ENCODE data around the gene ENO2. TPM values are rescaled to one million over a fixed set of nuclear protein-coding genes. Genes with fewer than 3 reads are reported as not detected.

ENO2 gene
- total RNA-seq, 1 donor from 2014 or later: 41.8 TPM

GRCh38 chr12:6962285-6963015 lies 48.1 kb downstream of the ENO2 start:
- peak overlapping the region; percentile 94 for H3K27ac ChIP-seq
- H3K4me3 ChIP-seq: peak overlapping the region; percentile 46
- no peaks in the 10 kb centered on the region for H3K9me3 ChIP-seq
- DNase-seq (peak; percentile 88), ATAC-seq (peak; percentile 61)
- peaks cover 24% of the 10 kb centered on the region for H3K36me3 ChIP-seq
- H3K27me3 ChIP-seq: no peaks in the 10 kb centered on the region
- intact Hi-C loops (cut with DNase I): loop anchor here (10.0 kb wide), 1 partner anchor 152 kb away; no protein-coding TSS in a partner anchor
- H3K4me1 ChIP-seq: peaks cover 59% of the 10 kb centered on the region
- TF ChIP-seq CTCF (IDR thresholded peaks at IDR 0.05): no peak

GRCh38 chr12:6963016-6963731 lies 48.8 kb downstream of the ENO2 start:
- ATAC-seq: peak; percentile 80
- no peak for TF ChIP-seq CTCF (IDR thresholded peaks at IDR 0.05)
- DNase-seq: peak; percentile 96
- intact Hi-C loops (cut with DNase I): loop anchor here (10.0 kb wide), 1 partner anchor 152 kb away; no protein-coding TSS in a partner anchor
- Histone ChIP-seq H3K4me3 (peak overlapping the region; percentile 46), H3K27ac (peak overlapping the region; percentile 94), H3K4me1 (peaks cover 53% of the 10 kb centered on the region), H3K9me3 (no peaks in the 10 kb centered on the region), H3K36me3 (peaks cover 31% of the 10 kb centered on the region), H3K27me3 (no peaks in the 10 kb centered on the region)

- ATAC-seq: no peak
- peak; percentile 69 for DNase-seq
- intact Hi-C loops (cut with DNase I): loop anchor here (10.0 kb wide), 1 partner anchor 151 kb away; no protein-coding TSS in a partner anchor
- no peaks in the 10 kb centered on the region for H3K27me3 ChIP-seq
- H3K4me1 ChIP-seq: peaks cover 51% of the 10 kb centered on the region
- peak overlapping the region; percentile 94 for H3K27ac ChIP-seq
- H3K36me3 ChIP-seq: peaks cover 38% of the 10 kb centered on the region
- H3K4me3 ChIP-seq: peak overlapping the region; percentile 46
- no peak for TF ChIP-seq CTCF (IDR thresholded peaks at IDR 0.05)
- H3K9me3 ChIP-seq: no peaks in the 10 kb centered on the region
These were observed 49.5 kb downstream of the ENO2 start for GRCh38 chr12:6963791-6964413.

- Histone ChIP-seq H3K36me3 (peaks cover 42% of the 10 kb centered on the region), H3K27me3 (no peaks in the 10 kb centered on the region), H3K9me3 (no peaks in the 10 kb centered on the region), H3K27ac (peak overlapping the region; percentile 67), H3K4me1 (peaks cover 51% of the 10 kb centered on the region), H3K4me3 (peak overlapping the region; percentile 46)
- DNase-seq (no peak), ATAC-seq (no peak)
- TF ChIP-seq CTCF (IDR thresholded peaks at IDR 0.05): no peak
- intact Hi-C loops (cut with DNase I): loop anchor here (10.0 kb wide), 1 partner anchor 150 kb away; no protein-coding TSS in a partner anchor
These were observed 50.2 kb downstream of the ENO2 start for GRCh38 chr12:6964605-6965025.

GRCh38 chr12:6965026-6965661 lies 50.8 kb downstream of the ENO2 start:
- ATAC-seq (peak; percentile 61), DNase-seq (peak; percentile 91)
- Histone ChIP-seq H3K27me3 (no peaks in the 10 kb centered on the region), H3K4me3 (peak overlapping the region; percentile 46), H3K36me3 (peaks cover 42% of the 10 kb centered on the region), H3K4me1 (peaks cover 50% of the 10 kb centered on the region), H3K9me3 (no peaks in the 10 kb centered on the region), H3K27ac (peak overlapping the region; percentile 67)
- intact Hi-C loops (cut with DNase I): loop anchor here (10.0 kb wide), 1 partner anchor 150 kb away; no protein-coding TSS in a partner anchor
- peak; percentile 88 for TF ChIP-seq CTCF (IDR thresholded peaks at IDR 0.05)
